RCC 7860 (cell line): Measurements from ENCODE around the gene HOOK2.
A peak's percentile ranks its signal among the peaks of the same experiment; 100 is the strongest.
"Not testable (repeated sequence)": the region's sequence is repeated elsewhere in the genome, so short reads cannot be mapped to it uniquely, and the experiment has no call there.

Experiments
- DNase-seq: peaks from one replicate; pipeline ENCODE4 v3.0.0-alpha.2; 2015; ENCODE audit warnings: low spot score
- FAIRE-seq: peaks from 2 replicates; lab custom pipeline; 2012; peaks lifted over from hg19 to GRCh38; lab: Jason Lieb, UNC

HOOK2 gene

DNA sequence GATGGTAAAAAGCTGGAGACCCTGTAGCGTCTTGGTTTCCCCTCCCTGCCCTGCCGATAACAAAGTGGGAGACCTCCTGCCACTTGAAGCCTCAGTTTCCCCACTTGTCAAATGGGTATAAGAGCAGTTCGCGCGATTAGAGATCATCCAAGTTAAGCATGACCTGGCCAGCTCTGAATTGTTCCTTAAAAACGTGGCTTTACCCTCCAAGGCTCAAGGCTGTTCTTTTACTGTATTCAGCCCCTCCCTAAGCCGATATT is 52.0 kb downstream of the HOOK2 start:
- DNase-seq, result peak; percentile 8
- no peak for FAIRE-seq

- FAIRE-seq, result peak; percentile 89
Measured at GRCh38 chr19:12722566-12723380, 52.6 kb downstream of the HOOK2 start.

GRCh38 chr19:12721656-12722565 is 53.4 kb downstream of the HOOK2 start:
- DNase-seq, result peak; percentile 20
- no peak for FAIRE-seq

More at GRCh38 chr19:12722566-12723380, 52.6 kb downstream of the HOOK2 start:
- peak; percentile 95 for DNase-seq

GRCh38 chr19:12720851-12721655 is 54.3 kb downstream of the HOOK2 start:
- FAIRE-seq (no peak), DNase-seq (no peak)

GRCh38 chr19:12720296-12720695 is 55.1 kb downstream of the HOOK2 start:
- FAIRE-seq (no peak), DNase-seq (no peak)

DNA sequence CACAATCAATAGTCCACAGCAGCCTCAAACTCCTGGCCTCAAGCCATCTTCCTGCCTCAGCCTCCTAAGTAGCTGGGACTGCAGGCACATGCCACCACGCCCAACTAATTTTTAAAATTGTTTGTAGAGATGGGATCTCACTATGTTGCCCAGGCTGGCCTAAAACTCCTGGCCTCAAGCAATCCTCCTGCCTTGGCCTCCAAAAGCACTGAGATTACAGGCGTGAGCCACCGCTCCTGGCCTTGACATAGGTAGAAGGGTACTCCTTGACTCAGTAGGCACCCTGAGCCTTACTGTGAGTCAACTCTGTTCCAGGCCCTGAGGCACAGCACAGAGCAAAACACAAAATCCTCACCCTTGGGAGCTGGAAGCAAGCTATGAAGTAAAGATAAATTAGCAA is 59.4 kb downstream of the HOOK2 start:
- DNase-seq, result no peak
- no peak for FAIRE-seq

GRCh38 chr19:12715102-12715501 is 60.2 kb downstream of the HOOK2 start:
- DNase-seq (no peak), FAIRE-seq (no peak)

DNA sequence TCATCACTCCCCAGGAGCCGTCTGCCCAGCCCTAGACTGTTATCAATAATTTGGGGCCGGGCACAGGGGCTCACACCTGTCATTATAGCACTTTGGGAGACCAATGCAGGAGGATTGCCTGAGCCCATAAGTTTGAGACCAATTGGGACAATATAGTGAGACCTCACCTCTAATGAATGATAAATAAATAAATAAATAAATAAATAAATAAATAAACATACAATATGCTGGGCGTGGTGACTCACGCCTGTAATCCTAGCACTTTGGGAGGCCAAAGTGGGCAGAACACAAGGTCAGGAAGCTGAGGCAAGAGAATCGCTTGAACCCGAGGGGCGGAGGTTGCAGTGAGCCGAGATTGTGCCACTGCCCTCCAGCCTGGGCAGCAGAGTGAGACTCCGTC is 62.0 kb downstream of the HOOK2 start:
- FAIRE-seq, DNase-seq: not testable (repeated sequence)
